HG03457 (cell line): Measurements from ENCODE around the gene FAM98B.

Experiments used
- ATAC-seq: cut with Tn5 transposase; IDR thresholded peaks from one replicate; pipeline ENCODE4 v1.9.1; 2021; ENCODE audit warnings: moderate number of reproducible peaks; ENCODE audit not compliant: unreplicated experiment

FAM98B gene

GRCh38 chr15:38460543-38460942 is 6.6 kb downstream of the FAM98B start:
- no peak for ATAC-seq

DNA sequence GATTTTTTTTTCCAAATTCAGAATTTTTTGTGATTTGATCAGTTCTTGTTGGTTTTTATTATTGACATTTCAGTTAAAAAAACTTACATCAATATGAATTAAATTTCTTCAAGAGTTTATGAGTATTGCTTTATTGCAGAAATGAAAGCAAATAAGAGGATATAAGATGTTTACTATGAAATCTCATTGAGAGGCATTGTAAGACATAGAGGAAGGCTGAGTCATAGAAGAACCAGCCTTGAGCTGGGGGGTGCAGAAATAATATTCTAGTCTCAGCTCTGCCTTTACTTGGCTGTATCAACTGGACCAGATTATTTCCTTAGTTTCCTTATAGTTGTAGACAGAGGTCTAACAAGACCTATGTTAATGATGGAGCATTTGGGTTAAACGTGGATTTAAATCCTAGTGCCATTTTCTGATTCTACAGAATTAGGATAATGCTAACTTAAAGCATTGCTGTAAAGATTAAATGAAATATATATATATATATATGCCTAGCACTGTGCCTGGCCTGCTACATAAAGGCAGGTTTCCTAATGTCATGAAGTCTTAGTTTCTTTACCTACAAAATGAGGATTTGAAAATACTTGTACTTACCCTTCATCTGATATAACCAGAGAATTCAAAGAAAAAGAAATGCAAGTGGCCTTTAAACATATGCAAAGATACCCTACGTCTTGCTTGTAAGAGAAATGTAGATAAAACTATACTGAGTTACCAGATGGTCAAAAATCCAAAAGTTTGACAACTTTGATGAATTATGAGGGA is 7.3 kb downstream of the FAM98B start:
- ATAC-seq = no peak

GRCh38 chr15:38463893-38464292 is 10.0 kb downstream of the FAM98B start:
- no peak for ATAC-seq

- no peak for ATAC-seq
Measured at GRCh38 chr15:38464675-38465074, 10.7 kb downstream of the FAM98B start.

- no peak for ATAC-seq
Measured at GRCh38 chr15:38470816-38471215, 16.9 kb downstream of the FAM98B start.

DNA sequence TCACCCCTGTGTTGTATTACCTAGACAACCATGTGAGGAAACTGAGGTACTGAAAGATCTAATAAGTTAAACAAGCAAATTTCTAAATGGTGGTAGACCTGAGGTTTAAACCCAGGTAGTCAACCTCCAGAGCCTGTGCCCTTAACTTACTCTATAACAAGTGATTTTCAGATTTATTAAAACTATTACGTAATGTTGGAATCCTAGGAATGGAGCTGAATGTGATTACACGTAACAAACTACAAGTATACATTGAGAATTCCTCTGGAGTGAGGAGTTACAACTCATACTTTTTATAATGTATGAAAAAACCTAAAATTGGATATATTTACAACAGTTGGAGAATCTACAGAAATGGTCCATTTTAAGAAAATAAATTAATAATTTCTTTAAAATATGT is 18.0 kb downstream of the FAM98B start:
- ATAC-seq = no peak

- ATAC-seq = peak; percentile 94
Measured at GRCh38 chr15:38474155-38474757, 20.3 kb downstream of the FAM98B start.

DNA sequence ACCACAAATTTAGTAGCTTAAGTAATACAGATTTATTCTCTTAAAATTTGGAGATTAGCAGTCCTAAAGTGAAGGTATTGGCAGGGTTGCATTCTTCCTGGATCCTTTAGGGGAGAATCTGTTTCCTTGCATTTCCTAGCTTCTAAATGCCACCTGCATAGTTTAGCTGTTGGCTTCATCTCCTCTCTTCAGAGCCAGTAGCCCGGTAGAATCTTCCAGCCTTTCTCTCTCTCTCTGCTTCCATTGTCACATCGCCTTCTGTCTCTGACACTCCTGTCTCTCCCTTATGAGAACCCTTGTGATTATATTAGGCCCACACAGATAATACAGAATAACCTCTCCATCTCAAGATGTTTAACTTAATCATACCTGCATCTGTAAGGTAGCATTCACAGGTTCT is 21.4 kb downstream of the FAM98B start:
- ATAC-seq = no peak

GRCh38 chr15:38476120-38476519 is 22.2 kb downstream of the FAM98B start:
- no peak for ATAC-seq

- no peak for ATAC-seq
Measured at GRCh38 chr15:38477637-38478036, 23.7 kb downstream of the FAM98B start.

DNA sequence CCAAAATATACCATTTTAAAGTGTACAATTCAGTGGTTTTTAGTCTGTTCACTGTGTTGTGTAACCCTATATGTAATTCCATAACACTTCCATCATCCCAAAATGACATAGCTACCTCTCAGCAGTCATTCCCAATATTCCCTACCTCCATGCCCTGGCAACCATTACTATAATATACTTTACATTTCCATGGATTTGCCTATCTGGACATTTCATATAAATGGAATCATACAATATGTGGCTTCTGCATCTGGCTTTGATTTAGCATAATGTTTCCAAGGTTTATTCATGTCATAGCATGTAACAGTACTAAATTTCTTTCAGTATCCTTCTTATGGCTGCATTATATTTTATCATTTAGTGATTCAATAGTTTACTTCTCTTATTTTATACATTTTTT is 25.3 kb downstream of the FAM98B start:
- ATAC-seq = no peak

DNA sequence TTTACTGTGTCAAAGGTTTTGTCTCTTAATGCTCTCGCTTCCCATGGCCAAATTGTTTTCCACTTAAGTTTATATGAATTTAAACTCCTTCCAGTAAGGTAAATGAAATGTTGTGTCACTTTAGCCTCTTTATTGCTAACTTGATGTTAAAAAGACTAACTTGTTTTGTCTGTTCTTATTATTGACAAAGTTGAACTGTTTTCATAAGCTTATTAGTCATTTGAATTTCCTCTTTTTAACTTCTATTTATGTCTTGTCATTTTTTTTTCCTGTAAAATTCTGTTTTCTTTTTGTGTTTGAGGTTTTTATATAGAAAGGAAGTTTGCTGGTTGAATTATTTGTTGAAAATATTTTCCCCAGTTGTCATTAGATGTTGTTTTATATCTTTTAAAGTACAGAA is 25.8 kb downstream of the FAM98B start:
- no peak for ATAC-seq

- no peak for ATAC-seq
Measured at GRCh38 chr15:38481113-38481512, 27.2 kb downstream of the FAM98B start.

DNA sequence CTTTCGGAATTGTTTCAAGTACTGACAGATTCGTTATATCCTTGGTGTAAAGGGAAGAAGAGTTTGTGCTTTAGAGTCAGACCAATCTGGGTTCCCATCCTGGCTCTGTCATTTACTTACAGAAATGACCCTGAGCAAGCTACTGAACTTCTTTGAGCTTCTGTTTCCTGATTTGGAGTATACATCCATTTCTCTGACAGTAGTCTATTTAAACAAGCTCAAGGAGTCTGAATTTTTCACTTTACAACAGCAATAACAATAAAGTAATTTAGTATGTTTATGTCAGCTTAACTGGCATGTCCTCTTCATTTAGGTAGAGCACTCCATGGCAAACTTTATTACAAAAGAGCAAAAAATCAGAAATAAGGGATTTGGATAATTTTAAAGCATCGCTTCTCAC is 27.8 kb downstream of the FAM98B start:
- ATAC-seq = no peak

- no peak for ATAC-seq
Measured at GRCh38 chr15:38482572-38482971, 28.6 kb downstream of the FAM98B start.

GRCh38 chr15:38486936-38487335 is 33.0 kb downstream of the FAM98B start:
- no peak for ATAC-seq

- no peak for ATAC-seq
Measured at GRCh38 chr15:38487378-38487777, 33.5 kb downstream of the FAM98B start.

- no peak for ATAC-seq
Measured at GRCh38 chr15:38490242-38490922, 36.5 kb downstream of the FAM98B start.

- no peak for ATAC-seq
Measured at GRCh38 chr15:38496151-38496550, 42.2 kb downstream of the FAM98B start.

GRCh38 chr15:38499651-38500050 is 45.7 kb downstream of the FAM98B start:
- no peak for ATAC-seq

- no peak for ATAC-seq
Measured at GRCh38 chr15:38503496-38503895, 49.6 kb downstream of the FAM98B start.
